SK-N-SH (cell line): ENCODE data around the gene MED27.

Experiments
- CTCF ChIP-seq: fragments of 200-600 bp; sonication (generic); IDR thresholded peaks from 2 replicates; pipeline ENCODE4 v1.6.1; 2017; ENCODE audit warnings: antibody characterized with exemption, mild to moderate bottlenecking, moderate library complexity
- TCF12 ChIP-seq: IDR thresholded peaks from 2 replicates; pipeline ENCODE4 v1.4.0; 2012
- TEAD4 ChIP-seq: IDR thresholded peaks from 2 replicates; pipeline ENCODE4 v1.4.0; 2012; ENCODE audit warnings: mild to moderate bottlenecking, borderline replicate concordance; ENCODE audit not compliant: insufficient read depth
- ZBTB33 ChIP-seq: IDR thresholded peaks from 2 replicates; pipeline ENCODE4 v1.4.0; 2012; ENCODE audit warnings: low read depth, borderline replicate concordance

GRCh38 chr9:131815970-131816873 is 263.4 kb downstream of the MED27 start:
- TF ChIP-seq CTCF (no peak), TEAD4 (no peak), TCF12 (no peak), ZBTB33 (no peak)
